ENCODE measurements around the gene TP53TG3E. TPM values are rescaled to one million over a fixed set of nuclear protein-coding genes. Genes with fewer than 3 reads are reported as not detected.
"Not testable (repeated sequence)": the region's sequence is repeated elsewhere in the genome, so short reads cannot be mapped to it uniquely, and the experiment has no call there.

Gene TP53TG3E, protein sequence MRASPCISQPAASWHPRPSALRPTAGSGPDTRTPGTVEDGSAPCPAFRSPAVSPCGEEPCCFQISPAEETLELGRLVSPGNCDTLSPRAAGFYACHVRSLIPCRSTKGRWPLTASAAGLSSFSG
- total RNA-seq (not detected in 2 replicates), polyA plus RNA-seq (not detected in 2 replicates), polyA minus RNA-seq (ENCODE audit: low replicate concordance) (not detected in 2 replicates)
- polyA plus RNA-seq (2012) = not detected in 2 replicates

DNA sequence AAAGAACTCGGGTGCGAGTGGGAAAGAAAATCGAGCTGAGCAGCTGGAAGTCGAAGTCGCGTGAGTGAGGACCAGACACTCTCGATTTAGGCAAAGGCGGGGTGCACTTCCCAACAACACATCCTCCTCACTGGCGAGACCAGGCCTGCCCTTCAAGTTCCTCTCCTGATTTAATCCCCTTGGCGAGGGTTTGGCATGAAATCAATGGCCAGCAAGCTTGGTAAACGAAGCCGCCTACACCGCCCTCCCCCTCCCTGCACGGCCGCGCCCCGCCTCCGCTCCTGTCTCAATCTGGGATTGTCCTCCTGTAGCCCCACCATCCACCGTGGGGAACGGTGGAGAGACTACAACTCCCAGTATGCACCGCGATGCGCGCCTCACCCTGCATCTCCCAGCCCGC, at the start of gene TP53TG3E:
TSS of gene TP53TG3E (plus strand) at position 301 of the 400 bp plus-strand sequence. CDS start at position 369, 68 bp downstream.
- not testable (repeated sequence) for H2AFZ ChIP-seq (ENCODE audit: low read length); H3K4me2 ChIP-seq (ENCODE audit: extremely low read depth, insufficient read depth, low read length); DNase-seq (ENCODE audit: low read depth in 2 of 2); H3K4me3 ChIP-seq (replicated peaks in 1 of 4; ENCODE audit: control extremely low read depth in 1 of 4, insufficient read depth in 1 of 4, low read depth in 3 of 4, low read length in 4 of 4); H3K36me3 ChIP-seq (ENCODE audit: control insufficient read depth, insufficient read depth, low read length); H3K4me1 ChIP-seq (ENCODE audit: control insufficient read depth, extremely low read depth, insufficient read depth, low read length); H4K20me1 ChIP-seq (ENCODE audit: control insufficient read depth, extremely low read depth, insufficient read depth, low read length); H3K27ac ChIP-seq (ENCODE audit: insufficient read depth, low read length); H3K9ac ChIP-seq (ENCODE audit: insufficient read depth, low read length); H3K27me3 ChIP-seq (ENCODE audit: control insufficient read depth, insufficient read depth, low read length); H3K79me2 ChIP-seq (ENCODE audit: control insufficient read depth, insufficient read depth, low read length); H3K9me3 ChIP-seq (ENCODE audit: control insufficient read depth, insufficient read depth, low read depth, low read length)

DNA sequence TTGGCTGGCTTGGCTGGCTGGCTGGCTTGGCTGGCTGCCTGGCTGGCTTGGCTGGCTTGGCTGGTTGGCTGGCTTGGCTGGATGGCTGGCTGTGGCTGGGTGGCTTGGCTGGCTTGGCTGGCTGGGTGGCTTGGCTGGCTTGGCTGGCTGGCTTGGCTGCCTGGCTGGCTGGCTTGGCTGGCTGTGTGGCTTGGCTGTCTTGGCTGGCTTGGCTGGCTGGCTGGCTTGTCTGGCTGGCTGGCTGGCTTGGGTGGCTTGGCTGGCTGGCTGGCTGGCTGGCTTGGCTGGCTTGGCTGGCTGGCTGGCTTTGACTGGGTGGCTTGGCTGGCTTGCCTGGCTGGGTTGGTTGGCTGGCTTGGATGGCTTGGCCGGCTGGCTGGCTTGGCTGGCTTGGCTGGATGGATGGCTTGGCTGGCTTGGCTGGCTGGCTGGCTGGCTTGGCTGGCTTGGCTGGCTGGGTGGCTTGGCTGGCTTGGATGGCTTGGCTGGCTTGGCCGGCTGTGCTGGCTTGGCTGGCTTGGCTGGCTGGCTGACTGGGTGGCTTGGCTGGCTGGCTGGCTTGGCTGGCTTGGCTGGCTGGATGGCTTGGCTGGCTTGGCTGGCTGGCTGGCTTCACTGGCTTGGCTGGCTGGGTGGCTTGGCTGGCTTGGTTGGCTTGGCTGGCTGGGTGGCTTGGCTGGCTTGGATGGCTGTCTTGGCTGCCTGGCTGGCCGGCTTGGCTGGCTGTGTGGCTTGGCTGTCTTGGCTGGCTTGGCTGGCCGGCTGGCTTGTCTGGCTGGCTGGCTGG, 32.3 kb downstream of the TP53TG3E start:
- peak in 1 of 2 donors; percentile 0 for DNase-seq (ENCODE audit: low read depth in 2 of 2)
- not testable (repeated sequence) for H3K36me3 ChIP-seq (ENCODE audit: control insufficient read depth, insufficient read depth, low read length); H3K79me2 ChIP-seq (ENCODE audit: control insufficient read depth, insufficient read depth, low read length)

DNA sequence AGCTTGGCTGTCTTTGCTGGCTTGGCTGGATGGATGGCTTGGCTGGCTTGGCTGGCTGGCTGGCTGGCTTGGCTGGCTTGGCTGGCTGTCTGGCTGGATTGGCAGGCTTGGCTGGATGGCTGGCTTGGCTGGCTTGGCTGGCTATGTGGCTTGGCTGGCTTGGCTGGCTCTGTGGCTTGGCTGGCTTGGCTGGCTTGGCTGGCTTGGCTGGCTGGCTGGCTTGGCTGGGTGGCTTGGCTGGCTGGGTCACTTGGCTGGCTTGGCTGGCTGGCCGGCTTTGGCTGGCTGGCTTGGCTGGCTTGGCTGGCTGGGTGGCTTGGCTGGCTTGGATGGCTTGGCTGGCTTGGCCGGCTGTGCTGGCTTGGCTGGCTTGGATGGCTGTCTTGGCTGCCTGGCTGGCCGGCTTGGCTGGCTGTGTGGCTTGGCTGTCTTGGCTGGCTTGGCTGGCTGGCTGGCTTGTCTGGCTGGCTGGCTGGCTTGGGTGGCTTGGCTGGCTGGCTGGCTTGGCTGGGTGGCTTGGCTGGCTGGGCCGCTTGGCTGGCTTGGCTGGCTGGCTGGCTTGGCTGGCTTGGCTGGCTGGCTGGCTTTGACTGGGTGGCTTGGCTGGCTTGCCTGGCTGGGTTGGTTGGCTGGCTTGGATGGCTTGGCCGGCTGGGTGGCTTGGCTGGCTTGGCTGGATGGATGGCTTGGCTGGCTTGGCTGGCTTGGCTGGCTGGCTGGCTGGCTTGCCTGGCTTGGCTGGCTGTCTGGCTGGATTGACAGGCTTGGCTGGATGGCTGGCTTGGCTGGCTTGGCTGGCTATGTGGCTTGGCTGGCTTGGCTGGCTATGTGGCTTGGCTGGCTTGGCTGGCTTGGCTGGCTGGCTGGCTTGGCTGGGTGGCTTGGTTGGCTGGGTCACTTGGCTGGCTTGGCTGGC, 33.8 kb downstream of the TP53TG3E start:
- H3K4me3 ChIP-seq (replicated peaks in 1 of 4; ENCODE audit: control extremely low read depth in 1 of 4, insufficient read depth in 1 of 4, low read depth in 3 of 4, low read length in 4 of 4); H2AFZ ChIP-seq (ENCODE audit: low read length); H3K27me3 ChIP-seq (ENCODE audit: control insufficient read depth, insufficient read depth, low read length); H3K9me3 ChIP-seq (ENCODE audit: control insufficient read depth, insufficient read depth, low read depth, low read length); H3K4me2 ChIP-seq (ENCODE audit: extremely low read depth, insufficient read depth, low read length); H3K79me2 ChIP-seq (ENCODE audit: control insufficient read depth, insufficient read depth, low read length); H3K27ac ChIP-seq (ENCODE audit: insufficient read depth, low read length); H3K36me3 ChIP-seq (ENCODE audit: control insufficient read depth, insufficient read depth, low read length); H3K9ac ChIP-seq (ENCODE audit: insufficient read depth, low read length); H4K20me1 ChIP-seq (ENCODE audit: control insufficient read depth, extremely low read depth, insufficient read depth, low read length); H3K4me1 ChIP-seq (ENCODE audit: control insufficient read depth, extremely low read depth, insufficient read depth, low read length): not testable (repeated sequence)
- DNase-seq (ENCODE audit: low read depth in 2 of 2) = peak in 1 of 2 donors; percentile 0

More for the DNA sequence above, 32.3 kb downstream of the TP53TG3E start:
- not testable (repeated sequence) for H3K27ac ChIP-seq (ENCODE audit: insufficient read depth, low read length); H3K9ac ChIP-seq (ENCODE audit: insufficient read depth, low read length); H3K4me1 ChIP-seq (ENCODE audit: control insufficient read depth, extremely low read depth, insufficient read depth, low read length); H3K4me3 ChIP-seq (replicated peaks in 1 of 4; ENCODE audit: control extremely low read depth in 1 of 4, insufficient read depth in 1 of 4, low read depth in 3 of 4, low read length in 4 of 4); H3K9me3 ChIP-seq (ENCODE audit: control insufficient read depth, insufficient read depth, low read depth, low read length); H4K20me1 ChIP-seq (ENCODE audit: control insufficient read depth, extremely low read depth, insufficient read depth, low read length); H2AFZ ChIP-seq (ENCODE audit: low read length); H3K27me3 ChIP-seq (ENCODE audit: control insufficient read depth, insufficient read depth, low read length); H3K4me2 ChIP-seq (ENCODE audit: extremely low read depth, insufficient read depth, low read length)

DNA sequence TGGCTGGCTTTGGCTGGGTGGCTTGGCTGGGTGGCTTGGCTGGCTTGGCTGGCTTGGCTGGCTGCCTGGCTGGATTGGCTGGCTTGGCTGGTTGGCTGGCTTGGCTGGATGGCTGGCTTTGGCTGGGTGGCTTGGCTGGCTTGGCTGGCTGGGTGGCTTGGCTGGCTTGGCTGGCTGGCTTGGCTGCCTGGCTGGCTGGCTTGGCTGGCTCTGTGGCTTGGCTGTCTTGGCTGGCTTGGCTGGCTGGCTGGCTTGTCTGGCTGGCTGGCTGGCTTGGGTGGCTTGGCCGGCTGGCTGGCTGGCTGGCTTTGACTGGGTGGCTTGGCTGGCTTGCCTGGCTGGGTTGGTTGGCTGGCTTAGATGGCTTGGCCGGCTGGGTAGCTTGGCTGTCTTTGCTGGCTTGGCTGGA, 34.4 kb downstream of the TP53TG3E start:
- H3K4me3 ChIP-seq (replicated peaks in 1 of 4; ENCODE audit: control extremely low read depth in 1 of 4, insufficient read depth in 1 of 4, low read depth in 3 of 4, low read length in 4 of 4); H3K79me2 ChIP-seq (ENCODE audit: control insufficient read depth, insufficient read depth, low read length); H2AFZ ChIP-seq (ENCODE audit: low read length); H3K4me1 ChIP-seq (ENCODE audit: control insufficient read depth, extremely low read depth, insufficient read depth, low read length); H3K27me3 ChIP-seq (ENCODE audit: control insufficient read depth, insufficient read depth, low read length); DNase-seq (ENCODE audit: low read depth in 2 of 2); H3K4me2 ChIP-seq (ENCODE audit: extremely low read depth, insufficient read depth, low read length); H3K27ac ChIP-seq (ENCODE audit: insufficient read depth, low read length); H3K9ac ChIP-seq (ENCODE audit: insufficient read depth, low read length); H4K20me1 ChIP-seq (ENCODE audit: control insufficient read depth, extremely low read depth, insufficient read depth, low read length); H3K9me3 ChIP-seq (ENCODE audit: control insufficient read depth, insufficient read depth, low read depth, low read length); H3K36me3 ChIP-seq (ENCODE audit: control insufficient read depth, insufficient read depth, low read length): not testable (repeated sequence)

DNA sequence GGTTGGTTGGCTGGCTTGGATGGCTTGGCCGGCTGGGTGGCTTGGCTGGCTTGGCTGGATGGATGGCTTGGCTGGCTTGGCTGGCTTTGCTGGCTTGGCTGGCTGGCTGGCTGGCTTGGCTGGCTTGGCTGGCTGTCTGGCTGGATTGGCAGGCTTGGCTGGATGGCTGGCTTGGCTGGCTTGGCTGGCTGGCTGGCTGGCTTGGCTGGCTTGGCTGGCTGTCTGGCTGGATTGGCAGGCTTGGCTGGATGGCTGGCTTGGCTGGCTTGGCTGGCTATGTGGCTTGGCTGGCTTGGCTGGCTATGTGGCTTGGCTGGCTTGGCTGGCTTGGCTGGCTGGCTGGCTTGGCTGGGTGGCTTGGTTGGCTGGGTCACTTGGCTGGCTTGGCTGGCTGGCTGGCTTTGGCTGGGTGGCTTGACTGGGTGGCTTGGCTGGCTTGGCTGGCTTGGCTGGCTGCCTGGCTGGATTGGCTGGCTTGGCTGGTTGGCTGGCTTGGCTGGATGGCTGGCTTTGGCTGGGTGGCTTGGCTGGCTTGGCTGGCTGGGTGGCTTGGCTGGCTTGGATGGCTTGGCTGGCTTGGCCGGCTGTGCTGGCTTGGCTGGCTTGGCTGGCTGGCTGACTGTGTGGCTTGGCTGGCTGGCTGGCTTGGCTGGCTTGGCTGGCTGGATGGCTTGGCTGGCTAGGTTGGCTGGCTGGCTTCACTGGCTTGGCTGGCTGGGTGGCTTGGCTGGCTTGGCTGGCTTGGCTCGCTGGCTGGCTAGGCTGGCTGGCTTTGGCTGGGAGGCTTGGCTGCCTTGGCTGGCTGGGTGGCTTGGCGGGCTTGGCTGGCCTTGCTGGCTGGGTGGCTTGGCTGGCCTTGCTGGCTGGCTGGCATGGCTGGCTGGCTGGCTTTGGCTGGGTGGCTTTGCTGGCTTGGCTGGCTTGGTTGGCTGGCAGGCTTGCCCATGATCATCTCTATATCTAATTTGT, 35.3 kb downstream of the TP53TG3E start:
- not testable (repeated sequence) for H3K36me3 ChIP-seq (ENCODE audit: control insufficient read depth, insufficient read depth, low read length); H3K79me2 ChIP-seq (ENCODE audit: control insufficient read depth, insufficient read depth, low read length); H3K27me3 ChIP-seq (ENCODE audit: control insufficient read depth, insufficient read depth, low read length); H3K4me1 ChIP-seq (ENCODE audit: control insufficient read depth, extremely low read depth, insufficient read depth, low read length); H4K20me1 ChIP-seq (ENCODE audit: control insufficient read depth, extremely low read depth, insufficient read depth, low read length); H3K27ac ChIP-seq (ENCODE audit: insufficient read depth, low read length); DNase-seq (ENCODE audit: low read depth in 2 of 2); H2AFZ ChIP-seq (ENCODE audit: low read length); H3K4me3 ChIP-seq (replicated peaks in 1 of 4; ENCODE audit: control extremely low read depth in 1 of 4, insufficient read depth in 1 of 4, low read depth in 3 of 4, low read length in 4 of 4); H3K4me2 ChIP-seq (ENCODE audit: extremely low read depth, insufficient read depth, low read length); H3K9me3 ChIP-seq (ENCODE audit: control insufficient read depth, insufficient read depth, low read depth, low read length); H3K9ac ChIP-seq (ENCODE audit: insufficient read depth, low read length)

Measured in fibroblast of lung (primary cell).